Fibroblast of mammary gland (primary cell): ENCODE results near the gene INO80C.

Experiments
- DNase-seq: peaks from one replicate; pipeline ENCODE4 v3.0.0-alpha.2; 2010; ENCODE audit warnings: low read depth
- H3K4me3 ChIP-seq: 2 replicates; pipeline ENCODE4 v1.5.1; 2011; ENCODE audit warnings: low read depth, mild to moderate bottlenecking, low read length, moderate library complexity; ENCODE audit not compliant: control insufficient read depth
- CTCF ChIP-seq: conservative IDR thresholded peaks from 2 replicates; pipeline ENCODE4 v1.5.1; 2011; ENCODE audit warnings: low read depth, low read length, inconsistent platforms; ENCODE audit not compliant: control insufficient read depth, insufficient read depth

Gene INO80C

DNA sequence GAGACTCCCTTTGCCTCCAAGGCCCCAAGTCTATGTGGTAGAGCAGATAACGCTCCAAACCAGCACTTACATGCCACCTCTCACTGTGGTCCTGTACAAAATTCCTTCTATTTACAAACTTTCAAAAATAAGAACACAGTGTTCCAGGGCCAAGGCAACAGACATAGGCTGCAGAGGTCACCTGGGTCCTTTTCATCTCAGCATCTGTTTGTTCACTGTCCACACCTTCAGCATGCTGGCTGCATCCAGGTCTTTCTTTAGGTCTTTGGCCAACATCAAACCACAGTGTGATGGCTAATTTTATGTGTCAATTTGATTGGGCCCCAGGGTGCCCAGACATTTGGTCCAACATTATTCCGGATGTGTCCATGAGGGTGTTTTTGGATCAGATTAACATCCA is 20.0 kb upstream of the INO80C start:
- TF ChIP-seq CTCF = no peak
- no peak for DNase-seq
- no peak overlapping the region for H3K4me3 ChIP-seq

- TF ChIP-seq CTCF = no peak
- H3K4me3 ChIP-seq = no peak overlapping the region
- DNase-seq = no peak
Observed at GRCh38 chr18:35516789-35517188, 19.0 kb upstream of the INO80C start.

GRCh38 chr18:35516351-35516750 is 18.6 kb upstream of the INO80C start:
- TF ChIP-seq CTCF = no peak
- H3K4me3 ChIP-seq = no peak overlapping the region
- DNase-seq = no peak

GRCh38 chr18:35515460-35516130 is 17.8 kb upstream of the INO80C start:
- no peak for TF ChIP-seq CTCF
- H3K4me3 ChIP-seq = no peak overlapping the region
- no peak for DNase-seq

DNA sequence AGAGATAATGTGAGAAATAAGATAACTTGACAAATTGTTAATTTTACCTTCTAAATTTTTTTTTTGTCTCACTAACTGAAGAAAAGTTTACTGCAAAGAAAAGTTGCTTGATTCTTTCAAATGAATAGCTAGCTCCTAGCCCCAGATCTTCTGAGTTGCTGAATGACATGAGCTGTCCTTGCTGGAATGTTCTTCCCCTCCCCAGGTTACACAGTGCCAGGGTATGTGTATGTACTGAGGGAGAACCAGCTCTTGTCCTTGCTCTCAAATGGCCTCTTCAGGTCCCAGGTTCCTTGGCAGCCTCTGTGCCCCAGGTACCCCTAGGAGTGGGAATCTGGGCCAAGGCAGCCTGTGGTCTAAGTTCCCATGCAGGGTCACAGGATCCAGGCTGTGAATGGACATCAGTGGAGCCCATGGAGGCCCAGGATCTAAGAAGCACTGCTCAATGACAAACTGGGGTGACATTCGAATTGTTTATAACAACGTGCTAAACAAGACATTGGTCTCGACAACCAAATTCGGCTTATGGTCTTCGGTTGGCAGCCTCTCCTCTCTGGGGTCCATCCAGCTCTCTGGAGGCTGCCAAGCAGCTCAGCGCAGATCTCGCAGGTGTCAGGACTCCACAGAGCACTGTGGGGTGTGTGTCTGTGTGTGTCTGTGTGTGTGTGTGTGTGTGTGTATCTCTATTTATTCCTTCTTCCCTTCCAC is 17.1 kb upstream of the INO80C start:
- no peak overlapping the region for H3K4me3 ChIP-seq
- DNase-seq = no peak
- TF ChIP-seq CTCF = no peak

GRCh38 chr18:35514283-35514682 is 16.5 kb upstream of the INO80C start:
- DNase-seq = no peak
- no peak for TF ChIP-seq CTCF
- H3K4me3 ChIP-seq = no peak overlapping the region
